WTC11 (cell line): ENCODE results near the gene CHKB. TPM values are rescaled to one million over a fixed set of nuclear protein-coding genes. Genes with fewer than 3 reads are reported as not detected.

Experiments
- ATAC-seq: fragments of 200-7000 bp; cut with Tn5 transposase; 2 replicates; pipeline ENCODE4 v1.10.0; 2021; ENCODE audit warnings: mild to moderate bottlenecking, moderate library complexity
- CTCF ChIA-PET: fragments of 300-600 bp; sonication (Branson Sonifier 250); formaldehyde crosslinking; loops from one replicate; lab custom pipeline; 2021; ENCODE audit warnings: antibody characterized with exemption; lab: Charles Lee
- POLR2A ChIA-PET: fragments of 350-600 bp; sonication (Branson Sonifier 250); formaldehyde crosslinking; loops from one replicate; lab custom pipeline; 2021; ENCODE audit warnings: antibody characterized with exemption; lab: Charles Lee
- DNase-seq: peaks from one replicate; pipeline ENCODE4 v3.0.0; 2021; ENCODE audit warnings: low spot score
- H3K27ac Mint-ChIP-seq: 2 replicates; pipeline ENCODE4 v1.8.0; 2021; ENCODE audit warnings: mixed read lengths
- H3K27me3 Mint-ChIP-seq: 2 replicates; pipeline ENCODE4 v1.8.0; 2021; ENCODE audit warnings: low read depth, mild to moderate bottlenecking, moderate library complexity, mixed read lengths
- H3K36me3 Mint-ChIP-seq: 2 replicates; pipeline ENCODE4 v1.8.0; 2021; ENCODE audit warnings: mixed read lengths
- H3K4me1 Mint-ChIP-seq: 2 replicates; pipeline ENCODE4 v1.8.0; 2022; ENCODE audit warnings: mixed read lengths
- H3K4me3 Mint-ChIP-seq: 2 replicates; pipeline ENCODE4 v1.8.0; 2021; ENCODE audit warnings: mild to moderate bottlenecking, moderate library complexity, mixed read lengths
- H3K9me3 Mint-ChIP-seq: 2 replicates; pipeline ENCODE4 v1.8.0; 2021; ENCODE audit warnings: mixed read lengths
- CDX4 ChIP-seq: fragments of 250-450 bp; sonication (Bioruptor Pico); IDR thresholded peaks from 2 replicates; pipeline ENCODE4 v1.9.0; 2021; ENCODE audit warnings: moderate library complexity, mild to moderate bottlenecking, inconsistent platforms, borderline replicate concordance
- HMGXB4 ChIP-seq: sonication (generic); formaldehyde crosslinking; IDR thresholded peaks from 2 replicates; pipeline ENCODE4 v1.8.1; 2023; ENCODE audit warnings: mild to moderate bottlenecking, moderate library complexity, missing genetic modification reagents
- IRF2 ChIP-seq: sonication (generic); formaldehyde crosslinking; IDR thresholded peaks from 2 replicates; pipeline ENCODE4 v1.8.0; 2022; ENCODE audit warnings: low read depth, missing genetic modification reagents, borderline replicate concordance
- KAT7 ChIP-seq: sonication (generic); formaldehyde crosslinking; IDR thresholded peaks from 2 replicates; pipeline ENCODE4 v1.8.1; 2023; ENCODE audit warnings: missing genetic modification reagents, mild to moderate bottlenecking, borderline replicate concordance
- SMAD3 ChIP-seq: sonication (generic); formaldehyde crosslinking; IDR thresholded peaks from 2 replicates; pipeline ENCODE4 v1.8.0; 2022; ENCODE audit warnings: missing genetic modification reagents, mild to moderate bottlenecking, borderline replicate concordance
- TCF7 ChIP-seq: sonication (generic); formaldehyde crosslinking; IDR thresholded peaks from 2 replicates; pipeline ENCODE4 v1.8.0; 2022; ENCODE audit warnings: mild to moderate bottlenecking, low read depth, missing genetic modification reagents, moderate library complexity
- TEAD4 ChIP-seq: sonication (generic); formaldehyde crosslinking; IDR thresholded peaks from 2 replicates; pipeline ENCODE4 v1.8.0; 2022; ENCODE audit warnings: mild to moderate bottlenecking, missing genetic modification reagents
- ZBTB21 ChIP-seq: sonication (generic); formaldehyde crosslinking; IDR thresholded peaks from 2 replicates; pipeline ENCODE4 v1.8.1; 2023; ENCODE audit warnings: mild to moderate bottlenecking, missing genetic modification reagents, borderline replicate concordance
- ZNF671 ChIP-seq: fragments of 250-450 bp; sonication (Bioruptor Pico); IDR thresholded peaks from 2 replicates; pipeline ENCODE4 v1.8.0; 2021; ENCODE audit warnings: mild to moderate bottlenecking
- total RNA-seq: library from RNA; stranded (reverse); gene quantifications from 3 replicates; pipeline ENCODE4 v1.2.3, GENCODE V29; 2021
- TF ChIP-seq, protein P1 (sequence below): fragments of 250-450 bp; sonication (Bioruptor Pico); IDR thresholded peaks from 2 replicates; pipeline ENCODE4 v2.1.2; 2022; ENCODE audit warnings: mild to moderate bottlenecking, moderate library complexity
- TF ChIP-seq, protein P2 (sequence below): sonication (generic); formaldehyde crosslinking; IDR thresholded peaks from 2 replicates; pipeline ENCODE4 v1.8.1; 2023; ENCODE audit warnings: mild to moderate bottlenecking, missing genetic modification reagents, moderate library complexity
- TF ChIP-seq, protein P3 (sequence below): fragments of 250-450 bp; sonication (Bioruptor Pico); IDR thresholded peaks from 2 replicates; pipeline ENCODE4 v1.9.0; 2021; ENCODE audit warnings: mild to moderate bottlenecking
- TF ChIP-seq, protein P4 (sequence below): sonication (generic); formaldehyde crosslinking; IDR thresholded peaks from 2 replicates; pipeline ENCODE4 v1.8.1; 2023; ENCODE audit warnings: mild to moderate bottlenecking, missing genetic modification reagents, borderline replicate concordance
- TF ChIP-seq, protein P5 (sequence below): sonication (generic); formaldehyde crosslinking; IDR thresholded peaks from 2 replicates; pipeline ENCODE4 v1.8.0; 2022; ENCODE audit warnings: mild to moderate bottlenecking, missing genetic modification reagents
- TF ChIP-seq, protein P6 (sequence below): sonication (generic); formaldehyde crosslinking; IDR thresholded peaks from 2 replicates; pipeline ENCODE4 v1.8.1; 2022; ENCODE audit warnings: low read depth, mild to moderate bottlenecking, moderate library complexity, missing genetic modification reagents, borderline replicate concordance

Gene CHKB
- total RNA-seq, 1 experiment from 2014 or later, result 75.4 TPM

DNA sequence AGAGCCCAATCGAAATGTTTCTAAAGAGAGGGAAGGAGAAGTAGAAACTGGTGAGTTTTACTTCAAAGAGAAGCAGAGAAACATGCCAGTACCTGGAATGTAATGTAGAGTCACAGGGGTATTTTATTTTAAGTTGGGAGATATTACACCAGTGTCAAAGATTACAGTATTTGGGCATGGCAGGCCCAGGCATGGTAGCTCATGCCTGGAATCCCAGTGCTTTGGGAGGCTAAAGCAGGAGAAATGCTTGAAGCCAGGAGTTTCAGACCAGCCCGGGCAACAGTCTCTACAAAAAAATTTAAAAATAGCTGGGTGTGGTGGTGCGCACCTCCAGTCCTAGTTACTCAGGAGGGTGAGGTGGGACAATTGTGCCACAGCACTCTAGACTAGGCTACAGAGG lies 22.6 kb downstream of the CHKB start (continued):
- TF ChIP-seq SMAD3 (CRISPR knock-in tag) (no peak), ZNF671 (CRISPR knock-in tag) (no peak), KAT7 (CRISPR knock-in tag) (no peak), IRF2 (CRISPR knock-in tag) (no peak)
- TF ChIP-seq, protein P1, sequence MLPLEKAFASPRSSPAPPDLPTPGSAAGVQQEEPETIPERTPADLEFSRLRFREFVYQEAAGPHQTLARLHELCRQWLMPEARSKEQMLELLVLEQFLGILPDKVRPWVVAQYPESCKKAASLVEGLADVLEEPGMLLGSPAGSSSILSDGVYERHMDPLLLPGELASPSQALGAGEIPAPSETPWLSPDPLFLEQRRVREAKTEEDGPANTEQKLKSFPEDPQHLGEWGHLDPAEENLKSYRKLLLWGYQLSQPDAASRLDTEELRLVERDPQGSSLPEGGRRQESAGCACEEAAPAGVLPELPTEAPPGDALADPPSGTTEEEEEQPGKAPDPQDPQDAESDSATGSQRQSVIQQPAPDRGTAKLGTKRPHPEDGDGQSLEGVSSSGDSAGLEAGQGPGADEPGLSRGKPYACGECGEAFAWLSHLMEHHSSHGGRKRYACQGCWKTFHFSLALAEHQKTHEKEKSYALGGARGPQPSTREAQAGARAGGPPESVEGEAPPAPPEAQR, result no peak
- TF ChIP-seq, protein P2, sequence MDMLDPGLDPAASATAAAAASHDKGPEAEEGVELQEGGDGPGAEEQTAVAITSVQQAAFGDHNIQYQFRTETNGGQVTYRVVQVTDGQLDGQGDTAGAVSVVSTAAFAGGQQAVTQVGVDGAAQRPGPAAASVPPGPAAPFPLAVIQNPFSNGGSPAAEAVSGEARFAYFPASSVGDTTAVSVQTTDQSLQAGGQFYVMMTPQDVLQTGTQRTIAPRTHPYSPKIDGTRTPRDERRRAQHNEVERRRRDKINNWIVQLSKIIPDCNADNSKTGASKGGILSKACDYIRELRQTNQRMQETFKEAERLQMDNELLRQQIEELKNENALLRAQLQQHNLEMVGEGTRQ (CRISPR knock-in tag), result no peak
- TF ChIP-seq, protein P3, sequence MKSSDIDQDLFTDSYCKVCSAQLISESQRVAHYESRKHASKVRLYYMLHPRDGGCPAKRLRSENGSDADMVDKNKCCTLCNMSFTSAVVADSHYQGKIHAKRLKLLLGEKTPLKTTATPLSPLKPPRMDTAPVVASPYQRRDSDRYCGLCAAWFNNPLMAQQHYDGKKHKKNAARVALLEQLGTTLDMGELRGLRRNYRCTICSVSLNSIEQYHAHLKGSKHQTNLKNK (CRISPR knock-in tag), result no peak

DNA sequence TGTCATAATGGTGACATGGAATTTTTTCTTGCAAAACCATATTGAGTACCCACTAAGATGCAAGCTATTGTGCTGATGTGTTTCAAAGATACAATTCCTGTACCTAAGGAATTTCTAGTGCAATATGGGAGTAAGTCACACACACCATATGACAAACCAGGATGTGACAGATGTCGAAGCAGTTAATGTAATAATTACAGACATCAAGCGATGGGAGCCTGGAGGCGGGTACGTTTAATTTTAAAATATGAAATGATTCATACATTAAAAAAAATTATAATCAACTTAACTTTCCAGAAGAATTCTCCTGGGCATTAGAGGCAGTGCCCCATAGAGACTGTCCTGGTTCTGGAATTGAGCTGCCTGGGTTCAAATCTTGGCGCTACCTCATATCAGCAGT lies 25.9 kb downstream of the CHKB start:
- Mint-ChIP-seq H3K4me1 (peaks cover 14% of the 10 kb centered on the region), H3K4me3 (no peak overlapping the region), H3K36me3 (no peaks in the 10 kb centered on the region), H3K9me3 (no peaks in the 10 kb centered on the region), H3K27ac (no peak overlapping the region), H3K27me3 (peaks cover 25% of the 10 kb centered on the region)
- ChIA-PET CTCF (no interaction called here), POLR2A (no interaction called here)
- ATAC-seq (no peak), DNase-seq (no peak)
- TF ChIP-seq TEAD4 (CRISPR knock-in tag) (no peak), HMGXB4 (no peak), TCF7 (CRISPR knock-in tag) (no peak), ZBTB21 (CRISPR knock-in tag) (no peak), CDX4 (no peak)
- TF ChIP-seq, protein P4, sequence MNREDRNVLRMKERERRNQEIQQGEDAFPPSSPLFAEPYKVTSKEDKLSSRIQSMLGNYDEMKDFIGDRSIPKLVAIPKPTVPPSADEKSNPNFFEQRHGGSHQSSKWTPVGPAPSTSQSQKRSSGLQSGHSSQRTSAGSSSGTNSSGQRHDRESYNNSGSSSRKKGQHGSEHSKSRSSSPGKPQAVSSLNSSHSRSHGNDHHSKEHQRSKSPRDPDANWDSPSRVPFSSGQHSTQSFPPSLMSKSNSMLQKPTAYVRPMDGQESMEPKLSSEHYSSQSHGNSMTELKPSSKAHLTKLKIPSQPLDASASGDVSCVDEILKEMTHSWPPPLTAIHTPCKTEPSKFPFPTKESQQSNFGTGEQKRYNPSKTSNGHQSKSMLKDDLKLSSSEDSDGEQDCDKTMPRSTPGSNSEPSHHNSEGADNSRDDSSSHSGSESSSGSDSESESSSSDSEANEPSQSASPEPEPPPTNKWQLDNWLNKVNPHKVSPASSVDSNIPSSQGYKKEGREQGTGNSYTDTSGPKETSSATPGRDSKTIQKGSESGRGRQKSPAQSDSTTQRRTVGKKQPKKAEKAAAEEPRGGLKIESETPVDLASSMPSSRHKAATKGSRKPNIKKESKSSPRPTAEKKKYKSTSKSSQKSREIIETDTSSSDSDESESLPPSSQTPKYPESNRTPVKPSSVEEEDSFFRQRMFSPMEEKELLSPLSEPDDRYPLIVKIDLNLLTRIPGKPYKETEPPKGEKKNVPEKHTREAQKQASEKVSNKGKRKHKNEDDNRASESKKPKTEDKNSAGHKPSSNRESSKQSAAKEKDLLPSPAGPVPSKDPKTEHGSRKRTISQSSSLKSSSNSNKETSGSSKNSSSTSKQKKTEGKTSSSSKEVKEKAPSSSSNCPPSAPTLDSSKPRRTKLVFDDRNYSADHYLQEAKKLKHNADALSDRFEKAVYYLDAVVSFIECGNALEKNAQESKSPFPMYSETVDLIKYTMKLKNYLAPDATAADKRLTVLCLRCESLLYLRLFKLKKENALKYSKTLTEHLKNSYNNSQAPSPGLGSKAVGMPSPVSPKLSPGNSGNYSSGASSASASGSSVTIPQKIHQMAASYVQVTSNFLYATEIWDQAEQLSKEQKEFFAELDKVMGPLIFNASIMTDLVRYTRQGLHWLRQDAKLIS (CRISPR knock-in tag), result no peak
- TF ChIP-seq, protein P2 (CRISPR knock-in tag), result no peak
- TF ChIP-seq, protein P5, sequence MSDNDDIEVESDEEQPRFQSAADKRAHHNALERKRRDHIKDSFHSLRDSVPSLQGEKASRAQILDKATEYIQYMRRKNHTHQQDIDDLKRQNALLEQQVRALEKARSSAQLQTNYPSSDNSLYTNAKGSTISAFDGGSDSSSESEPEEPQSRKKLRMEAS, result no peak
- TF ChIP-seq, protein P6, sequence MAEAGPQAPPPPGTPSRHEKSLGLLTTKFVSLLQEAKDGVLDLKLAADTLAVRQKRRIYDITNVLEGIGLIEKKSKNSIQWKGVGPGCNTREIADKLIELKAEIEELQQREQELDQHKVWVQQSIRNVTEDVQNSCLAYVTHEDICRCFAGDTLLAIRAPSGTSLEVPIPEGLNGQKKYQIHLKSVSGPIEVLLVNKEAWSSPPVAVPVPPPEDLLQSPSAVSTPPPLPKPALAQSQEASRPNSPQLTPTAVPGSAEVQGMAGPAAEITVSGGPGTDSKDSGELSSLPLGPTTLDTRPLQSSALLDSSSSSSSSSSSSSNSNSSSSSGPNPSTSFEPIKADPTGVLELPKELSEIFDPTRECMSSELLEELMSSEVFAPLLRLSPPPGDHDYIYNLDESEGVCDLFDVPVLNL, result no peak
- TF ChIP-seq, all 79 proteins: peak for 0
